Fibroblast of pulmonary artery (primary cell): Measurements from ENCODE around the gene SKP1.

Source experiments
- DNase-seq: peaks from one replicate; pipeline ENCODE4 v3.0.0-alpha.2; 2010; ENCODE audit warnings: low read depth
- H3K4me3 ChIP-seq: replicated peaks from 2 replicates; pipeline ENCODE4 v1.5.1; 2011; ENCODE audit warnings: low read depth, mild to moderate bottlenecking, control low read depth, low read length, moderate library complexity
- TF ChIP-seq, protein P1 (sequence below): IDR thresholded peaks from 2 replicates; pipeline ENCODE4 v1.5.1; 2011; ENCODE audit warnings: mild to moderate bottlenecking, control low read depth, low read length, inconsistent platforms; ENCODE audit errors: missing control alignments

The SKP1 gene

DNA sequence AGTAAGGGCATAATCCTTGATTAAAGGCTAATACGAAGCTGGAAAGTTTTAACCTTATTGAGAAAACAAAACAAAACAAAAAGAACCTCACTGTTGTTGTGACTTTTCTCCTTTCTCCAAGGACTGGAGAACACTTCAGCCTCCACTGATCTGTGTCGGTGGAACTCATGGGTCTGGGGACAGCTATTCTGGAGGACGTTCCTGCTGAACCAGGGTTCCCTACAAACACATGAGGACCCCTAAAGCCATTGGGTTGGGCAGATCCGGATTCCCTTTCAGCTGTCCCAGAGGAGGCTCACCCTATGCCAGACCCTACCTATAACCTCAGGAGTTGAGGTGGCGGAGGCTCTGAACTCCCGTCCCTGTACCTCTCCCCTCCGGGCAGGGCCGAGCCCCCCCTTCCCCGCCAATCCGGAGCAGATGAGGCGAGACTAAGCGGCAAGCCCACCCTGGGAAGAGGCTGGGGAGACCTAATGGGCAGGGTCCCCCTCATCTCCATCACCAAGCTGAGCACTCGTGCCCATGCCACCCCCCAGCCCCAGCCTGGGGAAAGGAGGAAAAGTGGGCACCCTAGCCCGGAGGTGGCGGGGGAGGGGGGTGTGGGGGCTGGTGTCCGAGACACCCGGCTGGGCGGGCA, 63.9 kb downstream of the SKP1 start:
- no peak overlapping the region for H3K4me3 ChIP-seq
- DNase-seq, result no peak
- TF ChIP-seq, protein P1, sequence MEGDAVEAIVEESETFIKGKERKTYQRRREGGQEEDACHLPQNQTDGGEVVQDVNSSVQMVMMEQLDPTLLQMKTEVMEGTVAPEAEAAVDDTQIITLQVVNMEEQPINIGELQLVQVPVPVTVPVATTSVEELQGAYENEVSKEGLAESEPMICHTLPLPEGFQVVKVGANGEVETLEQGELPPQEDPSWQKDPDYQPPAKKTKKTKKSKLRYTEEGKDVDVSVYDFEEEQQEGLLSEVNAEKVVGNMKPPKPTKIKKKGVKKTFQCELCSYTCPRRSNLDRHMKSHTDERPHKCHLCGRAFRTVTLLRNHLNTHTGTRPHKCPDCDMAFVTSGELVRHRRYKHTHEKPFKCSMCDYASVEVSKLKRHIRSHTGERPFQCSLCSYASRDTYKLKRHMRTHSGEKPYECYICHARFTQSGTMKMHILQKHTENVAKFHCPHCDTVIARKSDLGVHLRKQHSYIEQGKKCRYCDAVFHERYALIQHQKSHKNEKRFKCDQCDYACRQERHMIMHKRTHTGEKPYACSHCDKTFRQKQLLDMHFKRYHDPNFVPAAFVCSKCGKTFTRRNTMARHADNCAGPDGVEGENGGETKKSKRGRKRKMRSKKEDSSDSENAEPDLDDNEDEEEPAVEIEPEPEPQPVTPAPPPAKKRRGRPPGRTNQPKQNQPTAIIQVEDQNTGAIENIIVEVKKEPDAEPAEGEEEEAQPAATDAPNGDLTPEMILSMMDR, result no peak

DNA sequence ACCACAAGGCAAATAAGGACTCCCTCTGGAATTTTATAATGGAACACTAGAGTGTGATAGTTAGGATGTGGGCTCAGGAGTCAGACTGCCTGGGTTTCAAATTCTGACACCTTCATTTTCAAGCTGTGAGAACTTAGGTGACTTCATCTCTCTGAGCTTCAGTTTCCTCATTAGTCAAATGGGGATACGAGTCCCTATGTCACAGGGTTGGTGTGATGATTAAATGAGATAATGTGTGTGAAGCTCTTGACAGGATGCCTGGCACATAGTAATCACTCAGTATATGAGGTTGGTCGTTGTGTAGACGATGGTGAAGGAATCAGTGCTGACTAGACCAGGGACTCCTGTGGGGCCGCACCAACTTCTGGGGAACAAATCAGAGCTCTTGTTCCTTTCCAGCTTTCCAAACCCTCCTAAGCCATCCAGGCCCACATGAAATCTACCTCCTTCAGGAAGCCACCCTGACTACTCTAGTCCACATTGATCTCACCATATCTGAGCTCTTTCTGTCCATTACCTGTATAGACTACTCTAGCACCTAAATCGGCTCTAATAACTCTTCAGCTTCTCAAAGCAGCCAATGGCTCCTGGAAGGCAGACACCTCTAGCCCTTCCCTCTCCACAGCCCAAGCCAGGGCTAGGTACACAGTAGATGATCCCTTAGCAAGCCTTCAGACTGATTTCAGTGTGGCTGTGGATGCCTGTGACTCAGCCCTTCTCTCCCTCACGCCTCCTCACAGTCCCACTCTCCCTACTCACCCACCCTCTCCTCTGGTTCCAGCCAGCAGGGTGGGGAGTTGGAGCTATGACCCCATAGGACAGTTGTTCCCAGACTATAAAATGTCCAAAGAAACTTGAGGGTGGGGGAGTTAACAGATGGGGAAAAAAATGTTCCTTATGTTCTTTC, 64.8 kb downstream of the SKP1 start:
- no peak overlapping the region for H3K4me3 ChIP-seq
- no peak for DNase-seq
- TF ChIP-seq, protein P1, result no peak

DNA sequence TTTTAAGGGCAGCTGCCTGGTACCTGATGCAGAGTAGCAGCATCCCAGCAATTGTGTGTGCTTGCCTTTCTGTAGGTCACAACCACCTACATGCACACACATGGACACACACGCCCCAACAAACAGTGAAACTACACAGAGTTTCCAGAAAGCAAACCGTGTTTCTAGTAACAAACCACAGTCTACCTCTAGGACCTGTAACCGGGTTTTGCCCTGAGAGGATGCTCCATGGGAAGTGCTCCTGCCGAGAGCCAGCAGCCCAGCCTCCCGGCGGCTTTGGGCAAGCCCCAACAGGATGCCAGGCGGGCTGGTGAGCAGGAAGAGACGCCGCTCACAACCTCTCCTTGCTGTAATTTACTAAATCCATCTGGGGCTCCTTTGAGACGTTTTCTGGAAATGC, 66.4 kb downstream of the SKP1 start:
- TF ChIP-seq, protein P1, result no peak
- H3K4me3 ChIP-seq, result no peak overlapping the region
- no peak for DNase-seq

DNA sequence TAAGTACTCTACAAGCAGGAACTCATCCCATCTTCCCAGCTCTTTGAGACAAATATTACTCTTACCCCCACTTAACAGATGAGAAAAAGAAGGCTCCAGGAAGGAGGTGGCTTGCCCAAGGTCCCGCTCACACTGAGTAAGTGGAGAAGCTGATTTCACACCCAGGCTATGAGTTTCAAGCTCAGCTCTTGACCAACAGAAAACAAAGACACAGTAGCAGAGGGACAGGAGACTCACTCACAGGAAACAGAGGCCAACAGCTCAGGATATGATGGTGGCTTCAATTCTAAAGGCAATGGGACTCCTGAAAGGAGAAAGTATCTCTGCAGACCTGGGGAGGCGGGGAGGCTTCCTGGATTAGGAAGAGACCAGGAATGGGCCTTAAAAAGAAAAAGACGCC, 69.0 kb downstream of the SKP1 start:
- no peak overlapping the region for H3K4me3 ChIP-seq
- TF ChIP-seq, protein P1, result no peak
- DNase-seq, result no peak

DNA sequence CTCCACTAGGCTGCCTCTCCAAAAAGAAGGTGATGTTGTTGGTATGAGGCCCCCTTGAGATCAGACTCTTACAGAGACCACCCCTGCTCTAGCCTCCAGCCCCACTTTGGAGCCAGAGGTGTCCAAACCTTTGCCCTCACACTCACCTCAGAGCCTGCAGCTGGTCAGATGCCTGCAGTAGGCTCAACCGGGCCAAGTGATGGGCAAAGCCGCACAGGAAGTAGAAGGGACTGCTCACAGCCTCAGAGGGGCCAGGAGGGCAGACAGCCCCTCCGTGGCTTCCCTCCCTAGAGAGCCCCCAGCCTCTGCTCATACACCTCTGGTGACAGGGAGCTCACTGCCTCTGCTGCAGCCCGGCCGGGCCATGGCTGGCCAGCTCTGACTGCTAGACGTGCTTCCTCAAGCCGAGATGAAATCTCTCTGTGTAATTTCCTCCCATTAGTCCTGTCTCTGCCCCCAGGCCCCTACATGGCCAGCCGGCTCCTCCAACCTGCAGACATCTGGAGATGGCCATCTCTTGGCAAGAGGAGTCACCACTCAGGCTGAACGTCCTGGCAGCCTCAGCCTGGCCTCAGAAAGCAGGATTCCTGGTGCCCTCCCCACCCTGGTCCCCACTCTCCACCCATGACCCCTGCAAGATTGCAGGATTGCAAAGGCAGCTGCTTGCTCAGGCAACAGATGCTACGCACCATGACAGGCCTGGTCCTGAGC, 69.6 kb downstream of the SKP1 start:
- DNase-seq, result no peak
- TF ChIP-seq, protein P1, result no peak
- H3K4me3 ChIP-seq, result no peak overlapping the region

DNA sequence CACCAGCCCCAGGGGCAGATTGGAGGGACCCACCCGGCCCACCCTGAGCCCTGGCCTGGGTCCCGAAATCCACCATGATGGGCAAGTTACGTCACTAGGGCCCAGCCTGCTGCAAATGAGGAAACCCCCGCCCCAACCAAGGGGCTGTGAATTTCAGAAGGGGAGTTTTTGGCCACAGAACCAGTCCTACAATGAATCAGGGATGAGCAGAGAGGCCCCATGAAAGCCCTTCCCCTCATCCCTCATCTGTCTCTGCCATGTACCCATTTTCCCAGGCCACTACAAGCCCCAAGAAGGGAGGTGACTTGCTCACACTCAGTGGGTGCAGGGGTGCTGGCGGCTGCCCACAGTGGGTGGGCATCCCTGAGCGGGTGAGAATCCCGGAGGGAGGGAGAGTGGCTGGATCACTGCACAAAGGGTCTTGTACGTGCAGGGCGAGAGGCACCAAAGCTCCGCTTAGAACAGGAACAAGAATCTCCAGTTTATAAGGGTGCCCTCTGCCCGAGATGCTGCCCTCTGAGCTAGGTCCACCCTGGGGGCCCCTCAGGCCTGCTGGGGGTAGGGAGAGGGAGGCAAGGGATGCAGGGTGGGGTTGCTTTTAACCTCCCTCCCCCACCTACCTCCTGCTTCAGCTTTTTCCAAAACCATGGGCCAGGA, 72.6 kb downstream of the SKP1 start:
- no peak for DNase-seq
- TF ChIP-seq, protein P1, result no peak
- no peak overlapping the region for H3K4me3 ChIP-seq
